ENCODE measurements around the gene CYBA.
A peak's percentile ranks its signal among the peaks of the same experiment; 100 is the strongest.

The CYBA gene

DNA sequence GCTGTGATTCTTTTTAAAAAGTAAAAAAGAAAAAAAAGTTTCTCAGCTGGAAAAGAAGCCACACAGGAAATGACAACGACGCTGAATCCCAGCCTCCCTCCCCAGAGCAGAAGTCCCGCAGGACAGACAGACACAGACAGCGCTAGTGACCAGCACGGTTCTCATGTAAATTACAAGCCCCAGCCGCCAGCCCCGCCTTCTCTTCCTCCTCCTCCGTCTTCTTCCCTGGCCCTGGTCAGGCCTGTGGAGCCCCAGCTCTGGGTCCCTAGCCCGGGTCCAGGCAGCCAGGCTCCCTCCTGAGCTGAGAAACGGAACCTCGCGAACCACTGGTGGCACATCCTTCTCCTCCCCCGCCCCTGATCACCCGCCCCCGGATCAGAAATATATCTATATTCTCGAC lies 19.5 kb downstream of the CYBA start:
- no peak for DNase-seq (ENCODE audit: low spot score)
- TF ChIP-seq, protein P1, sequence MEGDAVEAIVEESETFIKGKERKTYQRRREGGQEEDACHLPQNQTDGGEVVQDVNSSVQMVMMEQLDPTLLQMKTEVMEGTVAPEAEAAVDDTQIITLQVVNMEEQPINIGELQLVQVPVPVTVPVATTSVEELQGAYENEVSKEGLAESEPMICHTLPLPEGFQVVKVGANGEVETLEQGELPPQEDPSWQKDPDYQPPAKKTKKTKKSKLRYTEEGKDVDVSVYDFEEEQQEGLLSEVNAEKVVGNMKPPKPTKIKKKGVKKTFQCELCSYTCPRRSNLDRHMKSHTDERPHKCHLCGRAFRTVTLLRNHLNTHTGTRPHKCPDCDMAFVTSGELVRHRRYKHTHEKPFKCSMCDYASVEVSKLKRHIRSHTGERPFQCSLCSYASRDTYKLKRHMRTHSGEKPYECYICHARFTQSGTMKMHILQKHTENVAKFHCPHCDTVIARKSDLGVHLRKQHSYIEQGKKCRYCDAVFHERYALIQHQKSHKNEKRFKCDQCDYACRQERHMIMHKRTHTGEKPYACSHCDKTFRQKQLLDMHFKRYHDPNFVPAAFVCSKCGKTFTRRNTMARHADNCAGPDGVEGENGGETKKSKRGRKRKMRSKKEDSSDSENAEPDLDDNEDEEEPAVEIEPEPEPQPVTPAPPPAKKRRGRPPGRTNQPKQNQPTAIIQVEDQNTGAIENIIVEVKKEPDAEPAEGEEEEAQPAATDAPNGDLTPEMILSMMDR (IDR thresholded peaks at IDR 0.05; ENCODE audit: extremely low read depth, missing control alignments): no peak

DNA sequence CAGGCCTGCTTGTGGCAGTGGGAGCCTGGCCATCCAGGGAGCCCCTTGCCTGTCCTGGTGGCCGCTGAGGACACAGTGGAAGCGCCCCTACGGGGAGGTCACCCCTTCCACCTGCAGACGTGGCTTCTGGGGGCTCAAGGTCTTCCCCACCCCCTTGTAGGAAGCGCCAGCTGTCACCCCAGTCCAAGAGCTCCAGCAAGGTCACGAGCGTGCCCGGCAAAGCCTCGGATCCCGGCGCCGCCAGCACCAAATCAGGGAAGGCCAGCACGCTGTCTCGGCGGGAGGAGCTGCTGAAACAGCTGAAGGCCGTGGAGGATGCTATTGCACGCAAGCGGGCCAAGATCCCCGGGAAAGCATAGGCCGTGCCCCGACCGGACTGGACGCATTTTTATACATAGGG lies 19.9 kb downstream of the CYBA start:
- TF ChIP-seq, protein P1 (IDR thresholded peaks at IDR 0.05; ENCODE audit: extremely low read depth, missing control alignments): no peak
- DNase-seq (ENCODE audit: low spot score): no peak

DNA sequence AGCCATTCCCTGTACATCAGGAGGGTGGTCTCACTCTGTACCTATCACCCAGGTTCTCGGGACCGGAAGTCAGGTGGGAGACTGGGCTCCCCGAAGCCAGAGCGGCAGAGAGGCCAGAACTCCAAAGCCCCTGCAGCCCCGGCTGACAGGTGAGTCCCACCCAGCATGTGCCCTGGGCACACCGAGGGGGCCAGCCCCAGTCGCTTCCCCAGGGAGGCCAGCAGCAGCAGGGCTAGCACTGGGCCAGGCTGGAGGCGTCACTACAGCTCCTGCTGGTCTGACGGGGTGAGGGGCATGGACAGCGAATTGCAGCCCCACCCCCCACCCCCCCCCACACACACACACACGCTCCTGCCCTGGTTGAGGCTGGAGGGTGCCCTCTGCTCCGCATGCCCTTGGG lies 20.4 kb downstream of the CYBA start:
- DNase-seq (ENCODE audit: low spot score): no peak
- TF ChIP-seq, protein P1 (IDR thresholded peaks at IDR 0.05; ENCODE audit: extremely low read depth, missing control alignments): no peak

DNA sequence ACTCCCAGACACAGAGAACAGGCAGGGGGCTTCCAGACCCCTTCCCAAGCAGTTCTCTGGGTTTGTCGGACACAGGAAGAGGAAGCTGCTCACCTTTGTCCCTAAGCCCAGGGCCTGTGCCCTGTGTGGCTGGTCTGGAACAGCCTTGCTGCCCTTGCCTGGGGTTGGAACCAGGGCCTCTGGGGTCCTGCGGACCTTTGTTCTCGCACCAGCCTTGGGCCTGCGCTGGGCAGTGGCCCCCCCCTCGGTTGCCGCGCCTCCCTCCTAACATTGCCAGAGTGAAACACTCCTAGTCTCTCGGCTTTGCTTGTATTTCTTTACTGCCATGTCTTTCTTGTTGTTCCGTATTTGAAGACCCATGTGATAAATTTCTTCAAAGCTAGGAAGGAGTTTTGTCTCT lies 21.0 kb downstream of the CYBA start:
- TF ChIP-seq, protein P1 (IDR thresholded peaks at IDR 0.05; ENCODE audit: extremely low read depth, missing control alignments): no peak
- no peak for DNase-seq (ENCODE audit: low spot score)

DNA sequence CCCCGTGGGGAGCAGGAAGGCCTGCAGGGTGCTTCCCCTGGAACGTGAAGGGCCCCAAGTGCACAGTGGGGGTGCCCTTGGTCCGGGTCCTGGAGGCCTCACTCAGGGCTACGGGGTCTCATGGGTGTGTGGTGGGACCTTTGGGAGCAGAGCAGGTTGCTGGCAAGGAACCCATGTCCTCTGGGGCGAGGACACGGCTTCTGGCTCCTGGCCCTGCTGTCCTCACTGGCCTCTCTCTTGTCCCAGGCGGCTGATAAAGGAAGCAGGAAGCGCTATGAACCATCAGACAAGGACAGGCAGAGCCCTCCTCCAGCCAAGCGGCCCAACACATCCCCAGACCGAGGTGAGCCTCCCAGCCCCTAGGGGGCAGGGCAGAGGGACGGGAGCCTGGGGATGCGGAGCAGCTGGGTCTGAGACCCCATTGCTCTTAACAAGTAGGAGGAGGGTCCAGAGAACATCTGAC lies 22.3 kb downstream of the CYBA start:
- DNase-seq (ENCODE audit: low spot score): no peak
- TF ChIP-seq, protein P1 (IDR thresholded peaks at IDR 0.05; ENCODE audit: extremely low read depth, missing control alignments): peak; percentile 15

DNA sequence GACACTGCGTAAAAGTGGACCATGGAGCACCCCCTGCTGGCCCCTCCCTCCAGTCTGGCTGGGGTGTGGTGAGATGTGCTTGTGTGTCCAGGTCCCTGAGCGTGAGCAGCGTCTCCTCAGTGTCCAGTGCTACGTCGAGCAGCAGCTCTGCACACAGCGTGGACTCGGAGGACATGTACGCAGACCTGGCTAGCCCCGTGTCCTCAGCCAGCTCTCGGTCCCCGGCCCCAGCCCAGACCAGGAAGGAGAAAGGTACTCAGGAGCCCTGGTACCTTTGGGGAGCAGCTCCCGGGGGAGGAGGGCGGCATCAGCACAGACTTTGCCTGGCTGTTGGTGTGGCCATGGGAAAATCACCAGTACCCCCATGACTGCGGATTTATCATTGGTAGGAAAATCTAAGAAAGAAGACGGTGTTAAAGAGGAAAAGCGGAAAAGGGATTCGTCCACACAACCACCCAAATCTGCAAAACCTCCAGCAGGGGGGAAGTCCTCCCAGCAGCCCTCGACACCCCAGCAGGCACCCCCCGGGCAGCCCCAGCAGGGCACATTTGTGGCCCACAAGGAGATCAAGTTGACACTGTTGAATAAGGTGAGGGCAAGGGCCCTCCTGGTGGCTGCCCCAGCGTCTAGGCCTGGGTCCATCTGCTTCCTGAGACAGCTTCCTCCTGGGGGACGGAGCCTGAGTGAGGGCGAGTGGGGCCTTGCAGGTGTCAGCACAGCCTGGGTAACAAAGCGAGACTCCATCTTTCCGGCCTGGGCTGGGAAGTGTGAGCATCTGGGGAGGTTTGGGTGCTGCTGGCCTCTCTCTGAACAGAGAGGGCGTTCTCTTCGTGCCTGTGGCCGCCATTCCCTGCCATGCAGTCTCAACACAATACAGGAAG lies 23.1 kb downstream of the CYBA start:
- no peak for DNase-seq (ENCODE audit: low spot score)
- TF ChIP-seq, protein P1 (IDR thresholded peaks at IDR 0.05; ENCODE audit: extremely low read depth, missing control alignments): no peak

DNA sequence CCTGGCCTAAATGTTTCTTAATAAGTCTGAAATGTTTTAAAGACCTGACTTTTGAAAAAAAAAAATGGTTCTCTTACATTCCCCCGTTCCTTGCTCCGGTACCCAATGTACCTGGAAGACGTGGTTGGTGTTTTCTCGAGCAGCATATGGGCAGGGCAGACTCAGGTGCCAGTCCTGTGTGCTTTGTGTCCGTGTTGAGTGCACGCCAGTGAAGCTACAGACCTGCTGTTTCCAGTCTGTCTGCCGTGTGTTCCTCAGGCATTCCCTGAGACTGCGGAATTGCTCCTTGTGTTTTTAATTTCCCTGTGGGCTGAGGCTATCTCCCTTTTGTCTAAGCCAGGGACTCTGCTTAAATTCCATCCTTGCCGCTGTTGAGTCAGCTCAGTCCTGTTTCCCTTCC lies 24.2 kb downstream of the CYBA start:
- TF ChIP-seq, protein P1 (IDR thresholded peaks at IDR 0.05; ENCODE audit: extremely low read depth, missing control alignments): no peak
- no peak for DNase-seq (ENCODE audit: low spot score)
